GM12878 (cell line): ENCODE measurements around the gene BSN.

ENCODE experiments used
- BRCA1 ChIP-seq: IDR thresholded peaks from 2 replicates; pipeline ENCODE4 v1.6.1; 2011; ENCODE audit warnings: low read depth, low read length, improper control_type of control experiment
- CTCF ChIP-seq, 3 experiments: IDR thresholded peaks in 2 of 3; conservative IDR thresholded peaks in 1 of 3; 2 replicates each; pipeline ENCODE4 v1.5.1; 2011; ENCODE audit warnings: low read depth in 3 of 3, low read length in 3 of 3, mild to moderate bottlenecking in 3 of 3, control low read depth in 2 of 3, moderate library complexity in 2 of 3, inconsistent platforms in 1 of 3, mixed read lengths in 1 of 3; ENCODE audit not compliant: control insufficient read depth in 2 of 3, insufficient read depth in 1 of 3; ENCODE audit errors: extremely low read depth in 1 of 3
- HCFC1 ChIP-seq: fragments of 150-350 bp; IDR thresholded peaks from 2 replicates; pipeline ENCODE4 v1.6.1; 2014; ENCODE audit warnings: low read length
- MTA2 ChIP-seq: fragments of 450-650 bp; IDR thresholded peaks from 2 replicates; pipeline ENCODE4 v1.6.1; 2016; ENCODE audit warnings: low read depth, mild to moderate bottlenecking, moderate library complexity
- NFIC ChIP-seq: IDR thresholded peaks from 2 replicates; pipeline ENCODE4 v1.6.1; 2012; ENCODE audit warnings: low read depth, mild to moderate bottlenecking, inconsistent platforms, low read length, moderate library complexity
- NFYB ChIP-seq: IDR thresholded peaks from 2 replicates; pipeline ENCODE4 v1.6.1; 2011; ENCODE audit warnings: low read depth, mild to moderate bottlenecking, low read length, improper control_type of control experiment, moderate library complexity; ENCODE audit not compliant: insufficient read depth
- NR2F1 ChIP-seq: fragments of 450-650 bp; conservative IDR thresholded peaks from 2 replicates; pipeline ENCODE4 v1.6.1; 2017; ENCODE audit warnings: mild to moderate bottlenecking
- POLR2A ChIP-seq: IDR thresholded peaks from 2 replicates; pipeline ENCODE4 v1.6.1; 2011; ENCODE audit warnings: low read depth, mild to moderate bottlenecking, low read length
- REST ChIP-seq: IDR thresholded peaks from 2 replicates; pipeline ENCODE4 v1.6.1; 2012; ENCODE audit warnings: mild to moderate bottlenecking, low read depth, low read length
- SMAD5 ChIP-seq: IDR thresholded peaks from 2 replicates; pipeline ENCODE4 v1.6.1; 2016; ENCODE audit warnings: antibody characterized with exemption, low read depth
- ZBED1 ChIP-seq: IDR thresholded peaks from 2 replicates; pipeline ENCODE4 v1.6.1; 2016; ENCODE audit warnings: borderline replicate concordance
- ZNF24 ChIP-seq: fragments of 450-650 bp; IDR thresholded peaks from 2 replicates; pipeline ENCODE4 v1.6.1; 2017; ENCODE audit warnings: antibody characterized with exemption, mild to moderate bottlenecking
- TF ChIP-seq, protein P1 (sequence below): IDR thresholded peaks from 2 replicates; pipeline ENCODE4 v1.6.1; 2012; ENCODE audit warnings: low read depth, low read length, improper control_type of control experiment

DNA sequence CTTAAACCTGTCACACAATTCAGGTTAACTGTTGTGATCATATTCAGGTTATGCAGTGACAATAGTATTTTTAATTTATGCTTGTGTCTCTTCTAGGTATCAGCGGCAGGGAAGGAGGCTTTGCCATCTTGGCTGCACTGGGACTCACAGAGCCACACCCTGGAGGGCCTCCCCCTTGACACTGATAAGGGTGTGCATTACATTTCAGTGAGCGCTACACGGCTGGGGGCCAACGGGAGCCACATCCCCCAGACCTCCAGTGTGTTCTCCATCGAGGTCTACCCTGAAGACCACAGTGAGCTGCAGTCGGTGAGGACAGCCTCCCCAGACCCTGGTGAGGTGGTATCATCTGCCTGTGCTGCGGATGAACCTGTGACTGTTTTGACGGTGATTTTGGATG lies 23.6 kb upstream of the BSN start:
- no peak for TF ChIP-seq CTCF (IDR thresholded peaks at IDR 0.05 in 2 of 3, conservative IDR thresholded peaks at IDR 0.05 in 1 of 3; ENCODE audit: control insufficient read depth in 2 of 3, extremely low read depth in 1 of 3, insufficient read depth in 1 of 3, low read depth in 3 of 3, low read length in 3 of 3)
- no peak for TF ChIP-seq REST
- TF ChIP-seq ZNF24, result no peak
- TF ChIP-seq BRCA1, result no peak
- no peak for TF ChIP-seq NR2F1
- TF ChIP-seq SMAD5, result no peak
- TF ChIP-seq ZBED1, result no peak
- TF ChIP-seq NFIC, result no peak
- TF ChIP-seq MTA2, result no peak
- TF ChIP-seq, protein P1, sequence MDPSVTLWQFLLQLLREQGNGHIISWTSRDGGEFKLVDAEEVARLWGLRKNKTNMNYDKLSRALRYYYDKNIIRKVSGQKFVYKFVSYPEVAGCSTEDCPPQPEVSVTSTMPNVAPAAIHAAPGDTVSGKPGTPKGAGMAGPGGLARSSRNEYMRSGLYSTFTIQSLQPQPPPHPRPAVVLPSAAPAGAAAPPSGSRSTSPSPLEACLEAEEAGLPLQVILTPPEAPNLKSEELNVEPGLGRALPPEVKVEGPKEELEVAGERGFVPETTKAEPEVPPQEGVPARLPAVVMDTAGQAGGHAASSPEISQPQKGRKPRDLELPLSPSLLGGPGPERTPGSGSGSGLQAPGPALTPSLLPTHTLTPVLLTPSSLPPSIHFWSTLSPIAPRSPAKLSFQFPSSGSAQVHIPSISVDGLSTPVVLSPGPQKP, result no peak
- no peak for TF ChIP-seq POLR2A
- no peak for TF ChIP-seq NFYB
- no peak for TF ChIP-seq HCFC1
